AG09319 (cell line): ENCODE measurements around the gene RHBDF2.
"Not testable (repeated sequence)": the region's sequence is repeated elsewhere in the genome, so short reads cannot be mapped to it uniquely, and the experiment has no call there.

Experiments
- DNase-seq: peaks from one replicate; pipeline ENCODE4 v3.0.0-alpha.2; 2010; ENCODE audit warnings: low read depth; ENCODE audit errors: extremely low read depth
- CTCF ChIP-seq: IDR thresholded peaks from 2 replicates; pipeline ENCODE4 v1.5.1; 2011; ENCODE audit warnings: low read depth, mild to moderate bottlenecking, inconsistent platforms, low read length, moderate library complexity

RHBDF2 gene

GRCh38 chr17:76510831-76511244 is 9.6 kb upstream of the RHBDF2 start:
- no peak for DNase-seq
- TF ChIP-seq CTCF, result no peak

DNA sequence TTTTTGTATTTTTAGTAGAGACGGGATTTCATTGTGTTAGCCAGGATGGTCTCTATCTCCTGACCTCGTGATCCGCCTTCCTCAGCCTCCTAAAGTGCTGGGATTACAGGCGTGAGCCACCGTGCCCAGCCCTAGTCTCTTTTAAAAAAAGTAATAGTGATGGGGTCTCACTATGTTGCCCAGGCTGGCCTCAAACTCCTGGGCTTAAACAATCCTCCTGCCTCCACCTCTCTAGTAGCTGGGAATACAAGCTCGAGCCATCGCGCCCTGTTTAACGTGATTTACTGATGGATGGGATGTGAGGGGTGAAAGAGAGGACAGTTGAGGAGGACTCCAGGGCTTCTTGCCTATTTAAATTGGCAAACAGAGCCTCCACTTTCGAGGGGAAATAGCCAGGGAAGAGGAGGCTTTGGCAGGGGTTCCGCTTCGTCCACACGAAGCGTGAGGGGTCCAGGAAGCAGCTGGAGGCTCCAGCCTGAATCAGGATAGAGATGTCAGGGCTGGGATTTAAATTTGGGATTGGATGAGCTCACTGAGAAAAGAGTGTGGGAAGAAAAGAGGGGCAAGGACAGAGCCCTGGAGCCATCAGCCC is 7.3 kb upstream of the RHBDF2 start:
- not testable (repeated sequence) for DNase-seq

- TF ChIP-seq CTCF, result peak; percentile 86
- DNase-seq, result no peak
Measured at GRCh38 chr17:76506408-76507345, 5.5 kb upstream of the RHBDF2 start.

DNA sequence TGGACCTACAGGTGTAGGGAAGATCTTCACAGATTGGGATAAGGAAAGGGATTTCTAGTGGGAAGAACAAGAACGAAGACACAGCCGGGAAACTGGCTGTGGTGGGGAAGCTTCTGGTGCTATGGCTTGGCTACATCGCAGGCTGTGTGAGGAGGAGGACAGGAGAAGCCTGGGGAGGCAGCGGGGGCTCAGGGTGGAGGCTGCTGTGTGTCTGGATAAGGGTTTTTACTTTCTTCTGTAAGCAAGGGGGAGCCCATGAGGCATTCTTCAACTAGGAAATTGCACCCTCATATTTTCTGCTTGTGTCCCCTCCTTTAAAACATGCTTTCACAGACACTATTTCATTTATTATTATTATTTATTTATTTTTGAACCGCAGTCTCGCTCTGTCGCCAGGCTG is 2.9 kb upstream of the RHBDF2 start:
- TF ChIP-seq CTCF, result no peak; the same call in 1 of the 2 replicates
- no peak for DNase-seq

GRCh38 chr17:76502341-76503211 is 1.4 kb upstream of the RHBDF2 start:
- TF ChIP-seq CTCF, result no peak
- no peak for DNase-seq

GRCh38 chr17:76501827-76502307 is 644 bp upstream of the RHBDF2 start:
- TF ChIP-seq CTCF, result no peak
- no peak for DNase-seq

GRCh38 chr17:76500747-76501017 is 541 bp downstream of the RHBDF2 start:
- DNase-seq, result no peak
- TF ChIP-seq CTCF, result no peak
